Stimulated activated naive B cell treated with anti-CD40 and anti-IgM and Interleukin-4, amounts not matched to agents 10 μg/mL and 1 μg/mL and 100 μg/mL, for 72 hours (primary cell): ENCODE data around the gene PDCL3.
A peak's percentile ranks its signal among the peaks of the same experiment; 100 is the strongest.

Experiments
- ATAC-seq, 2 donors: fragments of 150-1000 bp; cut with Tn5 transposase; replicated peaks; 2 replicates each; pipeline ENCODE4 v1.10.0; 2021; ENCODE audit warnings: moderate library complexity in 1 of 2
- DNase-seq: peaks from one replicate; pipeline ENCODE4 v3.0.0; 2021
- H3K27ac Mint-ChIP-seq: one replicate; pipeline ENCODE4 v1.8.0; 2022; ENCODE audit warnings: mild to moderate bottlenecking, mixed read lengths
- H3K27me3 Mint-ChIP-seq, 2 donors: one replicate each; pipeline ENCODE4 v1.8.0; 2022; ENCODE audit warnings: mixed read lengths in 2 of 2
- H3K36me3 Mint-ChIP-seq, 2 donors: one replicate each; pipeline ENCODE4 v1.8.0; 2022; ENCODE audit warnings: mixed read lengths in 2 of 2, mild to moderate bottlenecking in 1 of 2
- H3K4me1 Mint-ChIP-seq, 2 donors: one replicate each; pipeline ENCODE4 v1.8.0; 2022; ENCODE audit warnings: mixed read lengths in 2 of 2, mild to moderate bottlenecking in 1 of 2
- H3K4me3 Mint-ChIP-seq, 2 donors: one replicate each; pipeline ENCODE4 v1.8.0; 2022; ENCODE audit warnings: mild to moderate bottlenecking in 2 of 2, mixed read lengths in 2 of 2, moderate library complexity in 1 of 2
- H3K9me3 Mint-ChIP-seq, 2 donors: one replicate each; pipeline ENCODE4 v1.8.0; 2022; ENCODE audit warnings: mixed read lengths in 2 of 2, mild to moderate bottlenecking in 1 of 2

The PDCL3 gene

DNA sequence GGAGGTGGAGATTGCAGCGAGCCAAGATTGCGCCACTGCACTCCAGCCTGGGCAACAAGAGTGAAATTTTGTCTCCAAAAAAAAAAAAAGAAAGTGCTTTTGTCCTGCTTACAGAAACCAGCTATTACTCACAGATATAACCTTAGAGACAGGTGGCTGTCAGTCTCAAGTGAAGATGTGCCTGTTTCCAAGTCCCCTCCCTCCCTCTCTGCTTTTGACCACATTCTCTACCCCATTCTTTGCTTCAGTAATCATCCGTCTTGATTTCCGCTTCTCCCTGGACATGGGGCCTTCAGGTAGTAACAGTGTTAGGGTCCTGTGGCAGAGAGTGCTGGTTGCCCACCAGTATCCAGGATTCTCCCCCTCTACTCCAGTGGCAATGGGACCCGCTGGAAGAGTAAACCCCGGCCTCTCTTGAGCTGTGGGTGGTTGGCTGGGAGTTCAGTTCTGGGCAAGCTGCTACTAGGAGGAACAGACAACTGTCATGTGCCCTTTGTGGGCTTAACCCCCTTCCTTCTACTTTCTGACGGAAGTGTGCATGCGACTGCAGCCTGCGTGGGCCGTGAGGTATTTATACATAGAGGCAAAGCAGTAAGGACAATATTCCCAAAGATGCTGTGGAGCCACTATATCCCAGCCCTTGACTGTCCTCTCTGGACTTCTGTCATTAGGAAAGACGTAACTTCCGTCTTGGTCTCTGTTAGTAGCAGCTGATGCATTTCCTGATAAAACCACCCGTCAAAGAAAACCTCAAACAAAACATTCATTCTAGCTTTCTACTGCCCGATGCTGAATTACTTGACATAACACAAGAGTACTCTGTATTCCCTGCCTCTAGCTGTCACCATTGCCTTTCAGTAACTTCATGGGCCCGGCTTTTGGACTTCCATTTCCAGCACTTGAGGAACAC is 17.8 kb downstream of the PDCL3 start:
- H3K4me1 Mint-ChIP-seq, result peaks cover 11 to 19% of the 10 kb centered on the region in 2 donors
- peak overlapping the region; percentile 72 to 79 for H3K4me3 Mint-ChIP-seq

GRCh38 chr2:100581277-100581612 is 18.5 kb downstream of the PDCL3 start:
- Mint-ChIP-seq H3K4me3 (peak overlapping the region; percentile 72 to 79), H3K27me3 (peaks cover 0 to 4% of the 10 kb centered on the region in 2 donors), H3K36me3 (peaks cover 6 to 19% of the 10 kb centered on the region in 2 donors), H3K4me1 (peaks cover 11 to 19% of the 10 kb centered on the region in 2 donors), H3K27ac (peak overlapping the region; percentile 98), H3K9me3 (peaks cover 6 to 7% of the 10 kb centered on the region in 2 donors)
- DNase-seq (no peak), ATAC-seq (peak; percentile 34 to 51)

More for the DNA sequence above, 17.8 kb downstream of the PDCL3 start:
- Mint-ChIP-seq H3K36me3 (peaks cover 11 to 25% of the 10 kb centered on the region in 2 donors), H3K27me3 (no peaks in the 10 kb centered on the region), H3K27ac (peak overlapping the region; percentile 98), H3K9me3 (peaks cover 3 to 4% of the 10 kb centered on the region in 2 donors)
- ATAC-seq, result peak; percentile 86 to 89
- DNase-seq, result peak; percentile 62

DNA sequence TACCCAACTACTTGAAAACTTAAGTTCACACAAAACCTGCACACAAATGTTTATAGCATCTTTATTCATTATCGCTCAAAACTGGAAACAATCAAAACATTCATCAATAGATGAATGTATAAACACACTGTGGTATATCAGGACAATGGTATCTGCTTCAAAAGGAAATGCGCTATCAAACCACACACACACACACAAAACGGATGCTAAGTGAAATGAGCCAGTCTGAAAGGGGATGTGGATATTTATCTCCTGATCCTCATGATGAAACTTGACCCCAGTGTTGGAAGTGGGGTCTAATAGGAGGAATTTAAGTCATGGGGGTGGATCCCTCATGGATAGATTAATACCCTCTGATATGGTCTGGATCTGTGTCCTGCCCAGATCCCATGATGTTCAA is 22.0 kb downstream of the PDCL3 start:
- ATAC-seq, result no peak
- no peak overlapping the region for H3K4me3 Mint-ChIP-seq

DNA sequence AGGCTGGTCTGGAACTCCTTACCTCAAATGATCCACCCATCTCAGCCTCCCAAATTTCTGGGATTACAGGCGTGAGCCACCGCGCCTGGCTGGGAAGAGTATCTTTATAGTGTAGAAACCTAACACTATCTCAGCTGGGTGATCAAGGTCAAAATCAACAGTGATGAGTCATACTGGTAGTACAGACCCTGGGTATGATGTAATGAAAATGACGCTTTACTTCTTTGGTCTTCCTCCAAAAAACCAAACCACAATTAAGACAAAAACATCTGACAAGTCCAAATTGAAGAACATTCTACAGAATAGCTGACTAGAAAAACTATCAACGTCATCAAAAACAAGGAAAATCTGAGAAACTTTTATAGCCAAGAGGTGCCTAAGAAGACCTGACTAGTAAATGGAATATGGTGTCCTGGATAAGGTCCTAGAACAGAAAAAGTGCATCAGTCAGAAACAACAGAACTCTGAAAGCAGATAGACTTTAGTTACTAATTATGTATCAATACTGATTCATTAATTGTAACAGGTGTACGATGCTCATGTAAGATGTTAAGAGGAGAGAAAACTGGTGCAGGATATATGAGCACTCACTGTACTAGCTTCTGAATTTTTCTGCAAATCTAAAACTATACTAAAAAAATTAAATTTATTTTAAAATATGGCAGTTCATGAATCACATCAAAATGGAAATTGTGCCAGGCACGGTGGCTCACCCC is 25.4 kb downstream of the PDCL3 start:
- Mint-ChIP-seq H3K4me1 (peaks cover 9% of the 10 kb centered on the region in 2 donors), H3K27ac (no peak overlapping the region), H3K36me3 (peaks cover 0 to 2% of the 10 kb centered on the region in 2 donors), H3K9me3 (peaks cover 6 to 7% of the 10 kb centered on the region in 2 donors), H3K4me3 (no peak overlapping the region), H3K27me3 (peaks cover 4 to 5% of the 10 kb centered on the region in 2 donors)
- ATAC-seq, result peak; percentile 77 to 88
- DNase-seq, result no peak

More for the DNA sequence above, 22.0 kb downstream of the PDCL3 start:
- Mint-ChIP-seq H3K36me3 (peaks cover 2 to 4% of the 10 kb centered on the region in 2 donors), H3K9me3 (peaks cover 6 to 7% of the 10 kb centered on the region in 2 donors), H3K4me1 (peaks cover 19 to 26% of the 10 kb centered on the region in 2 donors), H3K27me3 (peaks cover 4 to 5% of the 10 kb centered on the region in 2 donors), H3K27ac (no peak overlapping the region)
- no peak for DNase-seq

DNA sequence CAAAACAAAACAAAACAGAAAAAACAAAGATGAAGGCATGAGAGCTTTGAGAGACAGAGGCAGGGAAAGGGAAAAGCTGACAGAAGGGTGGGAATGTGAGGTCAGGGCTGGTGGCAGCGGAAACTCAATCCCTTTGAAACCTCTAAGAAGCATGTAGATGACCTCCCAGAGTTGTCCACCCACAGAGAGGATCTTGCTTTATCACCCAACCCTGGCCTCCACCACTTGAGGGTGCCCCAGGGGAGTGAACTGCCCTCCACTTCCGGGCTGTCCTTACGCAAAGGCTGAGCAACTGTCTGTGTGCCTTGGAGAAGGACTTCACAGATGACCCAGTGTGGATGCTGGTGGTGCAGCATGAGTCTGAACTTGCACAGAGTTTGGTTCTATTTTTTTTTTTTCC is 26.7 kb downstream of the PDCL3 start:
- peaks cover 6 to 7% of the 10 kb centered on the region in 2 donors for H3K9me3 Mint-ChIP-seq
- H3K27ac Mint-ChIP-seq, result peak overlapping the region; percentile 3
- no peak overlapping the region for H3K4me3 Mint-ChIP-seq
- peaks cover 4 to 5% of the 10 kb centered on the region in 2 donors for H3K27me3 Mint-ChIP-seq
- H3K36me3 Mint-ChIP-seq, result peaks cover 0 to 2% of the 10 kb centered on the region in 2 donors
- ATAC-seq, result no peak
- H3K4me1 Mint-ChIP-seq, result peaks cover 9% of the 10 kb centered on the region in 2 donors
- DNase-seq, result no peak

DNA sequence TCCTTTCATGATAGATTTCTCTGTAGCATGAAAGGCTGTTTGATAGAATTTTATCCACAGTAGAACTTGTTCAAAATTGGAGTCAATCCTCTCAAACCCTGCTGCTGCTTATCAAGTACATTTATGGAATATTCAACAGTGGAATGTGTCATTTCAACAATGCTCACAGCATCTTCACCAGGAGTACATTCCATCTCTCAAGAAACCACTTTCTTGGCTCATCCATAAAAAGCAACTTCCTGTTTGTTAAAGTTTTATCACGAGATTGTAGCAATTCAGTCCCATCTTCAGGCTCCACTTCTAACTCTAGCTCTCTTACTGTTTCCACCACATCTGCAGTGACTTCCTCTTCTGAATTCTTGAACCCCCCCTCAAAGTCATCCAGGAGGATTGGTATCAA is 29.4 kb downstream of the PDCL3 start:
- H3K4me1 Mint-ChIP-seq, result peaks cover 9% of the 10 kb centered on the region in 2 donors
- H3K27ac Mint-ChIP-seq, result no peak overlapping the region

DNA sequence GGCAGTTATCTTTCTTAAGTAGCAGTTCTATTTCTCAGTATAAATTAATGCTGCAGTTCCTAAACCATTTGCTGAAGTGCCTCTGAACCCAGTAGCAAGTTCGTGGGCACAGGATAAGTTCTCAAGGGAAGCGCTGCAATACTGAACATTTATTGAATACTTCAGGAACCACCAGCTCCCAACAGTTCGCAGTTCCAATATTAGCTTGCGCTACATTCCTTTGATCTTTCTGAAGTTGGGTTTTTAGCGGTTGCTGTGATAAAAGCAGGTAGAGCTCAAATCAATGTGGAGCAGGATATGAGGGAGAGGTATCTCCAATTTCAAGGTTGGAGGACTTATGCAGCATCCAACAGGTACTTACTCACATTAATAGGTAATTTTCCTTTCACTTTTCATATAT is 33.7 kb downstream of the PDCL3 start:
- no peak overlapping the region for H3K27ac Mint-ChIP-seq
- no peak overlapping the region for H3K4me3 Mint-ChIP-seq

More for the DNA sequence above, 29.4 kb downstream of the PDCL3 start:
- Mint-ChIP-seq H3K27me3 (peaks cover 0 to 5% of the 10 kb centered on the region in 2 donors), H3K4me3 (no peak overlapping the region), H3K36me3 (peaks cover 0 to 1% of the 10 kb centered on the region in 2 donors), H3K9me3 (no peaks in the 10 kb centered on the region)
- no peak for ATAC-seq
- DNase-seq, result no peak

GRCh38 chr2:100599566-100599965 is 36.8 kb downstream of the PDCL3 start:
- no peak for DNase-seq
- H3K4me1 Mint-ChIP-seq, result no peaks in the 10 kb centered on the region
- peaks cover 0 to 5% of the 10 kb centered on the region in 2 donors for H3K27me3 Mint-ChIP-seq
- no peak overlapping the region for H3K27ac Mint-ChIP-seq
- ATAC-seq, result no peak
- no peaks in the 10 kb centered on the region for H3K9me3 Mint-ChIP-seq
- H3K36me3 Mint-ChIP-seq, result peaks cover 0 to 1% of the 10 kb centered on the region in 2 donors
- no peak overlapping the region for H3K4me3 Mint-ChIP-seq

More for the DNA sequence above, 33.7 kb downstream of the PDCL3 start:
- DNase-seq (no peak), ATAC-seq (no peak)
- no peaks in the 10 kb centered on the region for H3K9me3 Mint-ChIP-seq
- peaks cover 0 to 5% of the 10 kb centered on the region in 2 donors for H3K27me3 Mint-ChIP-seq
- H3K4me1 Mint-ChIP-seq, result no peaks in the 10 kb centered on the region
- peaks cover 0 to 1% of the 10 kb centered on the region in 2 donors for H3K36me3 Mint-ChIP-seq

- Mint-ChIP-seq H3K27me3 (peaks cover 1 to 8% of the 10 kb centered on the region in 2 donors), H3K27ac (no peak overlapping the region), H3K4me3 (no peak overlapping the region), H3K4me1 (no peaks in the 10 kb centered on the region), H3K9me3 (no peaks in the 10 kb centered on the region), H3K36me3 (no peaks in the 10 kb centered on the region)
- DNase-seq (no peak), ATAC-seq (no peak)
Measured at GRCh38 chr2:100601661-100602060, 38.9 kb downstream of the PDCL3 start.

DNA sequence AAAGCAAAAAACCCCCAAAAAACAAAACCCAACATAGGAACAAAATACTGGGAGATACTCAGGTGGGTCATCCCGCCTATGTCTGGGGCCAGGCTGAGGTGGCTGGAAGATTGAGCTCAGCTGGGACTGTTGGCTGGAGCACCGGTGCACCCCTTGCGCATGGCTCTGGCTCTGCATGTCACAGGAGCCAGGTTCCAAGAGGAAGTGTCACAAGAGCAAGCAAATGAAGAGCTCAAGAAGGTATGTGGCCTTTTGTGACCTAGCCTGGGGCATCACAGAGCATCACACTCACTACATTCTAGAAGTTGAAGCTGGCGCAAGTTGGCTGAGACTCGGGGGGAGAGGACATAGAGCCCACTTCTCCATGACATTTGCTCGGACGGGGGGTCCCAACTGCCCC is 40.6 kb downstream of the PDCL3 start:
- H3K4me3 Mint-ChIP-seq, result no peak overlapping the region
- ATAC-seq, result no peak
- peaks cover 0 to 3% of the 10 kb centered on the region in 2 donors for H3K4me1 Mint-ChIP-seq
- H3K36me3 Mint-ChIP-seq, result no peaks in the 10 kb centered on the region
- H3K27me3 Mint-ChIP-seq, result peaks cover 6 to 18% of the 10 kb centered on the region in 2 donors
- H3K9me3 Mint-ChIP-seq, result no peaks in the 10 kb centered on the region
- DNase-seq, result no peak
- H3K27ac Mint-ChIP-seq, result no peak overlapping the region

DNA sequence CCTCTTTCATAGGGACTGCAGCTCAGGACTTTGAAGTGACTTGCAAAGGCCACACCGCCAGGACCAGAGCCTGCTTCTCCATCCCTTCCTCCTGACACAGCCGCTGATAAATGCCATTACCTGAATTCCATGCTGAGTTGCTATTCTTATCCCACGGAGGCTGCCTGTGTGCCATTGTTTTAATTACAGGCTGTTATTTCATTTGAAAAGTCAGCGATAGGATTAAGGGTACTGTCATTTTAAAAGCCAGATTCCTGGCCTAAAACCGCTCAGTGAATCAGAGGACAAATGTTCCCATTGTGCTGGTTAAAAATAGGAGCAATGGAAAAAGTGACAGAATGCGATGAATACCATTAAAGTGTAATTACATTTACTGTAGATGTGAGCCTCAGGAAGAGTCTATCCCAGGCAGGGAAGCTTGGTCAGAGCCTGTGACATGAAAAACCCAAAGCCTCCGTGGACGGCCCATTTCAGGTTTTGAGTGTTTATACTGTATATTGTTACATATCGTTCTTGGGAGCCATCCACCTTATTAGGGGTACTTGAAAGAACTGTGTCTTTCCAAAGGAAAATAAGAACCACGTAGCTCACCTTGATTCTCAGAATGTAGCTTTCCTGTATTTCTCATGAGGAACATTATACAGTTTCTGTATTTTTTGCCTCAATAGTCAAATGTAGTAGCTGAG is 41.3 kb downstream of the PDCL3 start:
- H3K27ac Mint-ChIP-seq, result no peak overlapping the region
- peaks cover 6 to 18% of the 10 kb centered on the region in 2 donors for H3K27me3 Mint-ChIP-seq
- peaks cover 0 to 3% of the 10 kb centered on the region in 2 donors for H3K4me1 Mint-ChIP-seq
- no peaks in the 10 kb centered on the region for H3K36me3 Mint-ChIP-seq
- DNase-seq (no peak), ATAC-seq (no peak)
- no peak overlapping the region for H3K4me3 Mint-ChIP-seq
- H3K9me3 Mint-ChIP-seq, result no peaks in the 10 kb centered on the region

DNA sequence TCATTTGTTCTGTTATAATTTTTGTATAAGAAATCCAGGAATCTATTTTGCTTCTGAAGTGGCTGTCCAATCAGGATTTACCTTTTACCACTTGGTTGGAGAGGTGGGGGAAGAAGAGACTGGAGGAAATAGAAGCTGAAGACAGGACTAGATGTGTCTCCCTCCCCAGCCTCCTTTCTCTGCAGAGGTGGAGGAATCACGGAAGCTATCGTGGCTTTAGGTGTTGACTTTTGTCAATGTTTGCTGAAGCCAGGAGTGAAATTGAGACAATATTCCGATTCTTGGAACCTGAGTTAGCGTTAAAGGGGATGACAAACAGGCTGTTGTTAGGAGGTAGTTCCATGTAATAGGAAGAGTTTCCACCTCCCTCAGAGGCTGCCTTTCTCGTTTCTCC is 43.5 kb downstream of the PDCL3 start:
- Mint-ChIP-seq H3K27me3 (peaks cover 8 to 26% of the 10 kb centered on the region in 2 donors), H3K36me3 (no peaks in the 10 kb centered on the region), H3K9me3 (no peaks in the 10 kb centered on the region), H3K27ac (no peak overlapping the region), H3K4me3 (no peak overlapping the region), H3K4me1 (peaks cover 0 to 3% of the 10 kb centered on the region in 2 donors)
- no peak for DNase-seq
- ATAC-seq, result no peak

GRCh38 chr2:100606726-100607343 is 44.0 kb downstream of the PDCL3 start:
- peaks cover 13 to 31% of the 10 kb centered on the region in 2 donors for H3K27me3 Mint-ChIP-seq
- H3K36me3 Mint-ChIP-seq, result no peaks in the 10 kb centered on the region
- DNase-seq (no peak), ATAC-seq (peak; percentile 51)
- H3K4me3 Mint-ChIP-seq, result no peak overlapping the region
- H3K9me3 Mint-ChIP-seq, result no peaks in the 10 kb centered on the region
- peaks cover 0 to 3% of the 10 kb centered on the region in 2 donors for H3K4me1 Mint-ChIP-seq
- no peak overlapping the region for H3K27ac Mint-ChIP-seq
